Tibial artery (tissue), 4 donors: ENCODE data around the gene ARRB1.
A peak's percentile ranks its signal among the peaks of the same experiment; 100 is the strongest.
"Not testable (repeated sequence)": the region's sequence is repeated elsewhere in the genome, so short reads cannot be mapped to it uniquely, and the experiment has no call there.

Source experiments
- DNase-seq, 2 donors: peaks; one replicate each; pipeline ENCODE4 v3.0.0-alpha.2; 2019
- H3K27ac ChIP-seq, 2 donors: fragments of 200-600 bp; sonication (generic) in 1 of 2; 1 replicate in 1 of 2; 2 replicates in 1 of 2; pipeline ENCODE4 v1.5.1; 2018 to 2019; ENCODE audit warnings: mild to moderate bottlenecking in 1 of 2
- H3K27me3 ChIP-seq, 2 donors: fragments of 200-600 bp; sonication (generic) in 1 of 2; one replicate each; pipeline versions ENCODE4 v1.5.1 to v1.6.0; 2016 to 2019
- H3K36me3 ChIP-seq, 3 donors: fragments of 200-600 bp; sonication (generic) in 2 of 3; one replicate each; pipeline ENCODE4 v1.5.1; 2016 to 2019; ENCODE audit warnings: mild to moderate bottlenecking in 2 of 3
- H3K4me1 ChIP-seq, 4 donors: fragments of 200-600 bp; sonication (generic) in 2 of 4; 1 replicate in 3 of 4; 2 replicates in 1 of 4; pipeline ENCODE4 v1.5.1; 2016 to 2019
- H3K4me3 ChIP-seq, 2 donors: fragments of 200-600 bp; sonication (generic) in 1 of 2; 1 replicate in 1 of 2; 2 replicates in 1 of 2; pipeline ENCODE4 v1.5.1; 2018 to 2019; ENCODE audit warnings: mild to moderate bottlenecking in 2 of 2
- H3K9me3 ChIP-seq, 3 donors: fragments of 200-600 bp; sonication (generic) in 1 of 3; one replicate each; pipeline ENCODE4 v1.5.1; 2016 to 2019
- CTCF ChIP-seq, 2 experiments: fragments of 200-600 bp in 1 of 2; fragments of 450-650 bp in 1 of 2; IDR thresholded peaks; one replicate each; pipeline ENCODE4 v1.5.1; 2017 to 2019; ENCODE audit warnings: antibody characterized with exemption in 2 of 2, mild to moderate bottlenecking in 1 of 2, moderate library complexity in 1 of 2
- intact Hi-C: fragments of 100-400 bp; cut with DNase I; formaldehyde crosslinking; loops from one replicate; pipeline ENCODE4 v1.15.0; 2023; ENCODE audit warnings: low total_unique reads

Gene ARRB1

GRCh38 chr11:75365711-75366181 lies 14.3 kb upstream of the ARRB1 start:
- no peak overlapping the region for H3K4me3 ChIP-seq
- no peaks in the 10 kb centered on the region for H3K9me3 ChIP-seq
- H3K27me3 ChIP-seq = peaks cover 0 to 12% of the 10 kb centered on the region in 2 donors
- intact Hi-C loops = no loop called here
- H3K36me3 ChIP-seq = no peaks in the 10 kb centered on the region
- no peaks in the 10 kb centered on the region for H3K4me1 ChIP-seq
- DNase-seq = no peak
- H3K27ac ChIP-seq = no peak overlapping the region
- no peak for TF ChIP-seq CTCF (IDR thresholded peaks at IDR 0.05)

GRCh38 chr11:75362285-75362684 lies 10.8 kb upstream of the ARRB1 start:
- H3K9me3 ChIP-seq, H3K36me3 ChIP-seq, DNase-seq, H3K4me3 ChIP-seq, H3K27ac ChIP-seq, H3K4me1 ChIP-seq, intact Hi-C loops: not testable (repeated sequence)
- H3K27me3 ChIP-seq = peaks cover 0 to 12% of the 10 kb centered on the region in 2 donors

DNA sequence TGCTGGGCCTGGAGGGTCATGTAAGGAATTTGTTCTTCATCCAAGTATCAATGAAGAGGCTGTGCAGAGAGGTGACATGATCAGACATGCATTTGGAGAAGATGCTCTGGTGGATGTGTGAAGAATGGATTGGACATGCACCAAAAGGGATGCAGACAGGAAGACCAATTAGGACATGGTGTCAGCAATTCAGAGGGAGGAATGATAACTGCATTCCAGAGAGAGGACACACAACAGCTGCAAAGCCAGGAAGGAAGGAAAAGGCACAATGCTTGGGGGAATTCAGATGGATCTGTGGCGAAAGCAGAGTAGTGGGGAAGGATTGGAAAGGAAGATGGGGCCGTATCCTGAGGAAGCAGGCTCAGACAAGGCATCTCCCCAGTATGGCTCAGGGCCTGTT lies 5.2 kb upstream of the ARRB1 start:
- Histone ChIP-seq H3K27me3 (no peaks in the 10 kb centered on the region), H3K4me1 (peaks cover 0 to 11% (median 5%) of the 10 kb centered on the region in 4 donors), H3K9me3 (no peaks in the 10 kb centered on the region), H3K4me3 (no peak overlapping the region), H3K36me3 (no peaks in the 10 kb centered on the region), H3K27ac (no peak overlapping the region)
- intact Hi-C loops = no loop called here
- no peak for DNase-seq
- TF ChIP-seq CTCF (IDR thresholded peaks at IDR 0.05) = no peak

DNA sequence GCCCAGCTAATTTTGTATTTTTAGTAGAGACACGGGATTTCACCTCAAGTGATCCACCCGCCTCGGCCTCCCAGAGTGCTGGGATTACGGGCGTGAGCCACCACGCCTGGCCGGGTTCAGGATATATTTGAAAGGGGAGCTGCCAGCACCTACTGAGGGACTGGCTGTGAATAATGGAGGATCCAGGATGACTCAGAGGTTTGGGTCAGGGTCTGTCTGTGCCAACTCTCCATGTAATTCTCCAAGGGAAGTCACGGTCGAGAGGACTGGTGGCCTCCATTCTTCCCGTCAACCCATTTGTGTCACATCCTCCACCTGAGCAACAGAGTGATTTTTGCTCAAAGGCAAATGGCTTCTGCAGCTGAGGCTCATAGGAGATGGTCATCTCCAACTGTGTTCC lies 3.6 kb upstream of the ARRB1 start:
- Histone ChIP-seq H3K27me3 (no peaks in the 10 kb centered on the region), H3K36me3 (no peaks in the 10 kb centered on the region), H3K9me3 (no peaks in the 10 kb centered on the region), H3K4me1 (peaks cover 0 to 24% (median 17%) of the 10 kb centered on the region in 4 donors), H3K4me3 (no peak overlapping the region), H3K27ac (no peak overlapping the region)
- TF ChIP-seq CTCF (IDR thresholded peaks at IDR 0.05) = no peak
- intact Hi-C loops = no loop called here
- no peak for DNase-seq

DNA sequence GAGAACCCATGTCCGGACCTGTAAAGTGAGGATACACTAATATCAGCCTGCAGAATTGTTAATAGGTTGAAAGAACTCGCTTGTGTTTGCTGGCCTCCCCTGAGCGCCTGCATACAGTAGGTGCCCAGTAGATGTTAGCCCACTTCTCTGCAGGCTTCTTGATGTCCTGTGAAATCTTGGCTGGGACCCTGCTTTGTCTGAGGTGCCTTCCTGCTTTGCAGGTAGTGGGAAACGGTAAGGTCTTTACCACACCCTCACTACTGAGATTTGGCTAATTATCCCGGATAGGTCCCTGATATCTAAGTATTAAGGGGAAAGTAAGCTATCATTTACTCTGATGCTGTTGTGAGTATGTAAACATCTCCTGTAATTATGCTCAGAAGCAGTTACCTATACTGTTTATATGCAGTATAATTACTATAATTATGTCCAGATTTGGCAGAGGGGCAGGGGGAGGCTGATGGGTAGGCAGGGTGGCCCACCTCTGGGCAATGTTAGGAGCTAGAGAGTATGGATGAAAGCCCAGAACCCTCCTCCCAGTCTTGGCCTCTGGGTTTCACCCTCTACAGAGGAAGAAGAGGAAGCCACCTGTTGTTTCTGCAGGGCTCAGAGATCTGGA lies 1.2 kb upstream of the ARRB1 start:
- H3K36me3 ChIP-seq = no peaks in the 10 kb centered on the region
- no peak overlapping the region for H3K27ac ChIP-seq
- no peak for DNase-seq
- intact Hi-C loops = no loop called here
- H3K9me3 ChIP-seq = no peaks in the 10 kb centered on the region
- peaks cover 0 to 46% (median 27%) of the 10 kb centered on the region in 4 donors for H3K4me1 ChIP-seq
- TF ChIP-seq CTCF (IDR thresholded peaks at IDR 0.05) = no peak
- peak overlapping the region; percentile 54 to 63 for H3K4me3 ChIP-seq
- no peaks in the 10 kb centered on the region for H3K27me3 ChIP-seq

DNA sequence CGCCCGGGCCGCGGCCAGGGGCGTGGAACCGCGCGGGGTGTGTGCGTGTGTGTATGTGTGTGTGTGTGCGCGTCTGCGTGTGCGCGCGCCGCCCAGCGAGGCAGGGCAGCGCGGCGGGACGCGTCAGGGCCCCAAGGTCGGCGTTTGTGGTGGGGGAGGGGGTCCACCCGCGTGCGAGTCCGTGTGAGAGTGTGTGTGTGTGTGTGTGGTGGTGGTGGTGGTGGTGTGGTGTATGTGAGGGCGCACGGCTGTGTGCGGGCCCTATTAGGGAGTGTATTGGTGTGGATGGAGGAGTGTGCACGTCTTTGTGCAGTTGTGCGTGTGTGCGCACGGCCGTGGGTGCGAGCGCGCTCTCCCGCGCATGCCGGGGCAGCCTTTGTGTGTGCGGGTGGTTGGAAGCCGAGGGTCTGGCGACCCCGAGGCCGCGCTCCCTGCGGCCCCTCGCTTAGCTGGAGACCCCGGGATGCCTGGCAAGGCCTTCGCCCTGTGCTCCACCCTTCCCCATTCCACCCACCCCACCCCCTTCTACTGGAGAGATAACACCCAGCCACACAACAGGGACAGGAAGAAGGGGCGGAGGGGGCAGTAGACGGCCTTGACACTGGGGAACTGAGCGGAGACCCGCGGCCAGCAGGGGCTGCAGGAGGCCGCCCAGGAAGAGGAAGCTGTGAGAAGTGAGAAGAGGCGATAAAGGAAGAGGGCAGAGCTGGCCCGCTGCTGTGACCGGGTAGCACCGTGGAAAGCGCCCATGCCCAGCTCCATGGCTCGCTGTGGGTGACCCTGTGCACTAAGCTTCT lies 528 bp upstream of the ARRB1 start:
- H3K4me3 ChIP-seq = peak overlapping the region; percentile 54 to 63
- peak overlapping the region; percentile 39 to 65 for H3K27ac ChIP-seq
- H3K4me1 ChIP-seq = peaks cover 0 to 52% (median 31%) of the 10 kb centered on the region in 4 donors

More for the DNA sequence above, 528 bp upstream of the ARRB1 start:
- Histone ChIP-seq H3K9me3 (no peaks in the 10 kb centered on the region), H3K27me3 (no peaks in the 10 kb centered on the region), H3K36me3 (no peaks in the 10 kb centered on the region)
- DNase-seq = peak; percentile 64 to 73
- TF ChIP-seq CTCF (IDR thresholded peaks at IDR 0.05) = no peak
- intact Hi-C loops = no loop called here
